Measurements from ENCODE around the gene AMHR2.
"Not testable (repeated sequence)": the region's sequence is repeated elsewhere in the genome, so short reads cannot be mapped to it uniquely, and the experiment has no call there.

DNA sequence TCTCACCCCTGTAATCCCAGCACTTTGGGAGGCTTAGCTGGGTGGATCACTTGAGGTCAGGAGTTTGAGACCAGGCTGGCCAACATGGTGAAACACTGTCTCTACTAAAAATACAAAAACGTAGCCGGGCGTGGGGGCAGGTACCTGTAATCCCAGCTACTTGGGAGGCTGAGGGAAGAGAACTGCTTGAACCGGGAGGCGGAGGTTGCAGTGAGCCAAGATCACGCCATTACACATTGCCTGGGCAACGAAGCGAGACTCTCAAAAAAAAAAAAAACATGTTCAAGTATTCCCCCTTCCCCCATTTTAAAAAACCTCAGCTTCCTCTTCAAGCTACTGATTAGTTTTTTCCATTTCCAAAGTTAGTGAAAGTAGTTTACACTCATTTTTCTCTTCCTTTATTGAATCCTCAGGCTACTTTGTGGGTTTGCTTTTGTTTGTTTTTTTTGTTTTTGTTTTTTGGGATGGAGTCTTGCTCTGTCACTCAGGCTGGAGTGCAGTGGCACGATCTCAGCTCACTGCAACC, 6.3 kb upstream of the AMHR2 start:
- TF ChIP-seq POLR2A (IDR thresholded peaks at IDR 0.05): not testable (repeated sequence)
- TF ChIP-seq, protein P1, sequence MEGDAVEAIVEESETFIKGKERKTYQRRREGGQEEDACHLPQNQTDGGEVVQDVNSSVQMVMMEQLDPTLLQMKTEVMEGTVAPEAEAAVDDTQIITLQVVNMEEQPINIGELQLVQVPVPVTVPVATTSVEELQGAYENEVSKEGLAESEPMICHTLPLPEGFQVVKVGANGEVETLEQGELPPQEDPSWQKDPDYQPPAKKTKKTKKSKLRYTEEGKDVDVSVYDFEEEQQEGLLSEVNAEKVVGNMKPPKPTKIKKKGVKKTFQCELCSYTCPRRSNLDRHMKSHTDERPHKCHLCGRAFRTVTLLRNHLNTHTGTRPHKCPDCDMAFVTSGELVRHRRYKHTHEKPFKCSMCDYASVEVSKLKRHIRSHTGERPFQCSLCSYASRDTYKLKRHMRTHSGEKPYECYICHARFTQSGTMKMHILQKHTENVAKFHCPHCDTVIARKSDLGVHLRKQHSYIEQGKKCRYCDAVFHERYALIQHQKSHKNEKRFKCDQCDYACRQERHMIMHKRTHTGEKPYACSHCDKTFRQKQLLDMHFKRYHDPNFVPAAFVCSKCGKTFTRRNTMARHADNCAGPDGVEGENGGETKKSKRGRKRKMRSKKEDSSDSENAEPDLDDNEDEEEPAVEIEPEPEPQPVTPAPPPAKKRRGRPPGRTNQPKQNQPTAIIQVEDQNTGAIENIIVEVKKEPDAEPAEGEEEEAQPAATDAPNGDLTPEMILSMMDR (IDR thresholded peaks at IDR 0.05): not testable (repeated sequence)
